Liver (tissue), 3 donors: Measurements from ENCODE around the gene CCDC167.

Experiments used
- CTCF ChIP-seq: fragments of 150-350 bp; IDR thresholded peaks from 2 replicates; pipeline ENCODE4 v1.5.1; 2017; ENCODE audit warnings: improper control_type of control experiment, low read depth, low read length; ENCODE audit not compliant: missing input control
- EGR1 ChIP-seq, 2 donors: IDR thresholded peaks; 2 replicates each; pipeline ENCODE4 v1.6.1; 2016 to 2018; ENCODE audit warnings: antibody characterized with exemption in 2 of 2, low read depth in 2 of 2
- GABPA ChIP-seq, 2 donors: IDR thresholded peaks in 1 of 2; conservative IDR thresholded peaks in 1 of 2; 2 replicates each; pipeline ENCODE4 v1.6.1; 2016; ENCODE audit warnings: antibody characterized with exemption in 2 of 2, mild to moderate bottlenecking in 1 of 2, moderate library complexity in 1 of 2
- HNF4A ChIP-seq, 2 donors: conservative IDR thresholded peaks; 2 replicates each; pipeline ENCODE4 v1.6.1; 2016; ENCODE audit warnings: antibody characterized with exemption in 2 of 2, mild to moderate bottlenecking in 2 of 2
- HNF4G ChIP-seq: IDR thresholded peaks from 2 replicates; pipeline ENCODE4 v1.6.1; 2016; ENCODE audit warnings: antibody characterized with exemption
- NR2F2 ChIP-seq: IDR thresholded peaks from 2 replicates; pipeline ENCODE4 v1.6.1; 2016; ENCODE audit warnings: antibody characterized with exemption
- RAD21 ChIP-seq, 2 donors: IDR thresholded peaks; 2 replicates each; pipeline ENCODE4 v1.6.1; 2016; ENCODE audit warnings: antibody characterized with exemption in 2 of 2, mild to moderate bottlenecking in 2 of 2
- REST ChIP-seq: IDR thresholded peaks from 2 replicates; pipeline ENCODE4 v1.6.1; 2016; ENCODE audit warnings: antibody characterized with exemption, mild to moderate bottlenecking
- SP1 ChIP-seq: IDR thresholded peaks from 2 replicates; pipeline ENCODE4 v1.6.1; 2018; ENCODE audit warnings: antibody characterized with exemption, mild to moderate bottlenecking
- YY1 ChIP-seq: IDR thresholded peaks from 2 replicates; pipeline ENCODE4 v1.6.1; 2016; ENCODE audit warnings: antibody characterized with exemption, mild to moderate bottlenecking
- TF ChIP-seq, protein P1 (sequence below): IDR thresholded peaks from 2 replicates; pipeline ENCODE4 v1.6.1; 2016; ENCODE audit warnings: antibody characterized with exemption
- donor health status: healthy.
- donor health status: healthy.

- TF ChIP-seq EGR1 (IDR thresholded peaks at IDR 0.05; ENCODE audit: low read depth in 2 of 2) (no peak), CTCF (no peak), RAD21 (IDR thresholded peaks at IDR 0.05) (no peak), SP1 (no peak), REST (no peak), GABPA (IDR thresholded peaks at IDR 0.05 in 1 of 2, conservative IDR thresholded peaks at IDR 0.05 in 1 of 2) (no peak), YY1 (no peak), HNF4G (no peak), HNF4A (conservative IDR thresholded peaks at IDR 0.05) (no peak), NR2F2 (no peak)
- TF ChIP-seq, protein P1, sequence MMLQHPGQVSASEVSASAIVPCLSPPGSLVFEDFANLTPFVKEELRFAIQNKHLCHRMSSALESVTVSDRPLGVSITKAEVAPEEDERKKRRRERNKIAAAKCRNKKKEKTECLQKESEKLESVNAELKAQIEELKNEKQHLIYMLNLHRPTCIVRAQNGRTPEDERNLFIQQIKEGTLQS = no peak
Observed at GRCh38 chr6:37477191-37477590, 22.5 kb downstream of the CCDC167 start.
